Immature natural killer cell (primary cell): ENCODE results near the gene PPP1R13B. TPM values are rescaled to one million over a fixed set of nuclear protein-coding genes. Genes with fewer than 3 reads are reported as not detected.
A peak's percentile ranks its signal among the peaks of the same experiment; 100 is the strongest.
"Not testable (repeated sequence)": the region's sequence is repeated elsewhere in the genome, so short reads cannot be mapped to it uniquely, and the experiment has no call there.

ENCODE experiments used
- DNase-seq, 3 donors: peaks; one replicate each; pipeline ENCODE4 v3.0.0; 2022; ENCODE audit warnings: mixed read lengths in 1 of 3
- H3K27ac Mint-ChIP-seq, 6 donors: one replicate each; pipeline ENCODE4 v1.8.0; 2020; ENCODE audit warnings: mixed read lengths in 6 of 6, mild to moderate bottlenecking in 5 of 6, inconsistent platforms in 4 of 6, moderate library complexity in 3 of 6
- H3K27me3 Mint-ChIP-seq, 3 donors: one replicate each; pipeline ENCODE4 v1.8.0; 2020 to 2021; ENCODE audit warnings: low read depth in 3 of 3, mild to moderate bottlenecking in 3 of 3, mixed read lengths in 3 of 3, moderate library complexity in 3 of 3, inconsistent platforms in 1 of 3
- H3K36me3 Mint-ChIP-seq, 3 donors: one replicate each; pipeline ENCODE4 v1.8.0; 2020; ENCODE audit warnings: mixed read lengths in 3 of 3, inconsistent platforms in 2 of 3, mild to moderate bottlenecking in 2 of 3
- H3K4me1 Mint-ChIP-seq, 2 donors: one replicate each; pipeline ENCODE4 v1.8.0; 2020; ENCODE audit warnings: inconsistent platforms in 2 of 2, mild to moderate bottlenecking in 2 of 2, mixed read lengths in 2 of 2, moderate library complexity in 1 of 2
- H3K4me3 Mint-ChIP-seq, 5 donors: one replicate each; pipeline ENCODE4 v1.8.0; 2020; ENCODE audit warnings: mild to moderate bottlenecking in 5 of 5, mixed read lengths in 5 of 5, inconsistent platforms in 3 of 5, moderate library complexity in 3 of 5
- H3K9me3 Mint-ChIP-seq, 6 donors: one replicate each; pipeline ENCODE4 v1.8.0; 2020; ENCODE audit warnings: mild to moderate bottlenecking in 6 of 6, mixed read lengths in 6 of 6, inconsistent platforms in 4 of 6, moderate library complexity in 3 of 6
- polyA plus RNA-seq, 3 donors: library from polyadenylated mRNA; unstranded; fragments of 300-500 nt; fragmentation: Illumina TruSeq; gene quantifications; one replicate each; pipeline ENCODE4 v1.2.3, GENCODE V29; 2021

The PPP1R13B gene
- polyA plus RNA-seq, 3 donors from 2014 or later = 0.85 to 6.7 (median 4.1) TPM

DNA sequence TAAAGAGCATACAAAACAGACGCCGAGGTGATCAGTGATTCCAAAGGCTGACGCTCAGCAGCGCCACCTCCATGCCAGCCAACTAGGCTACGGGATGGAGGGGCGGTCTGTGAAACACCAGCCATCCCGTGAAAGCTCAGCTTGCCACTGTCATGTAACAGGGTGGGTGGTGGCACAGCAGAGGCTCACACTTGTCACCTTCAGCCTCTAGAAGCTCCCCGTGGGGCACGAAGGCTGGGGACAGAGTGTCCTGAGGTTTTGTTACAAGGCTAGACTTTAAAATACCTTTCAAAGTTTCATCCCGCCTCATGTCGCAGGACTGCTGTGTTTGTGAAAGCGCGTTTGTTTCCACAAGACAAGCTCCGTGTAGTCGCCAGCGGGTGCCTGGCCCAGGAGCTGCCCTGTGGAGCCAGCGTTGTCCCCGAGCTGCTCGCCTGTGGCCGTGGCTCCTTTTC lies 152.8 kb downstream of the PPP1R13B start:
- no peak for DNase-seq
- Mint-ChIP-seq H3K4me3 (no peak overlapping the region), H3K4me1 (peaks cover 2 to 21% of the 10 kb centered on the region in 2 donors), H3K9me3 (no peaks in the 10 kb centered on the region), H3K27me3 (peaks cover 0 to 2% (median 0%) of the 10 kb centered on the region in 3 donors), H3K36me3 (peaks cover 0 to 5% (median 0%) of the 10 kb centered on the region in 3 donors), H3K27ac (no peak overlapping the region)

DNA sequence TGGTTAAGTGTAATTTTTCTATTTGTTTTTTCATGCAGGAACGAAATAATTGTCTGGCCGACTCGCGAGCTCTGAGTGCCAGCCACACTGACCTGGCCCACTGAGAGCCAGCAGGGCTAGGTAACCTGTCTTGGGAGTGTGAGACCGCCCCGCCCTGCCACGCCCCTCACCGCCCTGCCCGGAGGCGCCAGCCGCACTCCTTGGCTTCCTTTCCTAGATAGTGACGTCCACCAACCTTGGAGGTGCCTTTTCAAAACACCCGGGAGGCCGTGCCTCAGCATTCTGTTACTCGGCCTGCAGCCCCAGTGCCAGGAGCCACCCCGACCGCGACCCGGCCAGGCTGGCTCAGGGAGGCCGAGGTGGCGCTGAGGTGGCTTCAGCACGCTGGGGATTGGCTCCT lies 153.9 kb downstream of the PPP1R13B start:
- Mint-ChIP-seq H3K36me3 (peaks cover 0 to 8% (median 0%) of the 10 kb centered on the region in 3 donors), H3K4me3 (no peak overlapping the region), H3K27ac (no peak overlapping the region), H3K9me3 (no peaks in the 10 kb centered on the region), H3K4me1 (peaks cover 2 to 24% of the 10 kb centered on the region in 2 donors), H3K27me3 (peaks cover 0 to 2% (median 0%) of the 10 kb centered on the region in 3 donors)
- DNase-seq = no peak

DNA sequence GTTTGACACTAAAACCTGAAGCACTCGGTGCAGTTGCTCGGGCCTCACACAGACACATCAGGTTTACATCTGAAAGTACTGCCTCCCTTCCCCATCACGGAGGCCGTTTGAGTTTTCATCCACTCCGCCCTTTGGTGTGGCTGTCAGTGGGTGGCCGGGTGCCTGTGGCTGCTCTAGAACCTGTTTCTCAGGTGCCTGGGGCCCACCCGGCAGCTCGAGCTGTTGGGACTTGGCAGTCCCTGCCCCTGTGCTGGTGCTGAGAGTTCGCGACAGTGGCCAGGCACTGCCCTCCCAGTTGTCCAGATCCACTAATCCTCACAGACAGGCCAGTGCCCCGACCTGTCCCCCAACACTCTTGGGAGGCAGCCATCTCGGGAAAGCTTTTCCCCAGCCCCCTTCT lies 154.5 kb downstream of the PPP1R13B start:
- H3K36me3 Mint-ChIP-seq = peaks cover 0 to 8% (median 0%) of the 10 kb centered on the region in 3 donors
- H3K27ac Mint-ChIP-seq = no peak overlapping the region
- peaks cover 2 to 24% of the 10 kb centered on the region in 2 donors for H3K4me1 Mint-ChIP-seq
- DNase-seq = no peak
- no peaks in the 10 kb centered on the region for H3K9me3 Mint-ChIP-seq
- no peak overlapping the region for H3K4me3 Mint-ChIP-seq
- peaks cover 0 to 2% (median 0%) of the 10 kb centered on the region in 3 donors for H3K27me3 Mint-ChIP-seq

DNA sequence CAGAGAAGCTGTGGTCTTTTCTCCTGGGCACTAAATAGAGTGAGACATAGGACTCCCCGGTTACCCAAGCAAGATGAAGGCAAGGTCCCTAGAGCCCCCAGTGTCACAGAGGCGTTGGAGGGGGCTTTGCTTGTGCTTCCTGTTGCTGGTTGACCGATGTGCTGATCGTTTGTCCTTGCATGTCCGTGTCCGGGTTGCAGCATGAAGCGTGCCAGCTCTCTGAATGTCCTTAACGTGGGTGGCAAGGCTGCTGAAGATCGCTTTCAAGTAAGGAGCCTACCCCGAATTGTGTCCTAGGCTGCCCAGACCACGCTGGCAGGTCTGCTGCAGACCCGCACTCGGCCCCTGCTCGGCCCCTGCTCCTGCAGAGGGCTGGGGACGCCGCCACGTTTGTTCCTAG lies 155.2 kb downstream of the PPP1R13B start:
- no peaks in the 10 kb centered on the region for H3K9me3 Mint-ChIP-seq
- no peak overlapping the region for H3K27ac Mint-ChIP-seq
- H3K4me1 Mint-ChIP-seq = peaks cover 2 to 24% of the 10 kb centered on the region in 2 donors

DNA sequence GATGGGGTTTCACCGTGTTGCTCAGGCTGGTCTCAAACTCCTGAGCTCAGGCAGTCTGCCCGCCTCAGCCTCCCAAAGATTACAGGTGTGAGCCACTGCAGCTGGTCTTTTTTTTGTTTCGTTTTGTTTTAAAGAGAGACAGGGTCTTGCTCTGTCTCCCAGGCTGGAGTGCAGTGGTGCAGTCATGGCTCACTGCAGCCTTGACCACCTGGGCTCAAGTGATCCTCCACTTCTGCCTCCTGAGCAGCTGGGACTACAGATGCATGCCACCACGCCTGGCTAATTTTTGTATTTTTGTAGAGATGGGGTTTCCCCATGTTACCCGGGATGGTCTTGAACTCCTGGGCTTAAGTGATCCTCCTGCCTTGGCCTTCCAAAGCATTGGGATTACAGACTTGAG lies 155.7 kb downstream of the PPP1R13B start:
- DNase-seq, H3K4me3 Mint-ChIP-seq, H3K27me3 Mint-ChIP-seq, H3K9me3 Mint-ChIP-seq: not testable (repeated sequence)
- Mint-ChIP-seq H3K36me3 (peaks cover 0 to 13% (median 0%) of the 10 kb centered on the region in 3 donors), H3K27ac (peak overlapping the region in 1 of 6 donors; percentile 34), H3K4me1 (peaks cover 2 to 24% of the 10 kb centered on the region in 2 donors)

More for the DNA sequence above, 155.2 kb downstream of the PPP1R13B start:
- Mint-ChIP-seq H3K4me3 (no peak overlapping the region), H3K36me3 (peaks cover 0 to 9% (median 0%) of the 10 kb centered on the region in 3 donors), H3K27me3 (no peaks in the 10 kb centered on the region)
- DNase-seq = no peak

DNA sequence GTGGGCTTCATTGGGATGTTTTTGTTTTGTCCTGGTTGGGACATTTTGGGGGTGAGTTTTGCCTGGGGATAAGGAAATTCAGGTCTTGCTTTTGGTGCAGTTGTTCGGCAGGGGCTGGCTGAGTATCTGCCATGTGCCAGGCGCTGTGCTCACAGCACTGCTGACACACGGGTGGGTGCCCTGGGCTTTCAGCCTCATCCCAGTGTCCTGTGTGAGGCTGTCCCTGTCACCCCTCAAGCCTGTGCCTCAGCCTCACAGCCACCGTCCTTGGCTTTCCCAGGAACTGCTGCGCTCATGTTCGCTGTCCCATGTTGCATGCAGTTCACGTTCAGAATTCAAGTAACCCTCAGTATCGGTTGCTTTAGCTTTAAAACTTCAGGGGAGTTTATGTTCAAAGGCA lies 157.0 kb downstream of the PPP1R13B start:
- H3K27ac Mint-ChIP-seq = peak overlapping the region in 1 of 6 donors; percentile 45
- no peak overlapping the region for H3K4me3 Mint-ChIP-seq
- no peaks in the 10 kb centered on the region for H3K27me3 Mint-ChIP-seq
- H3K4me1 Mint-ChIP-seq = peaks cover 1 to 18% of the 10 kb centered on the region in 2 donors
- H3K36me3 Mint-ChIP-seq = peaks cover 0 to 22% (median 3%) of the 10 kb centered on the region in 3 donors
- DNase-seq = no peak
- H3K9me3 Mint-ChIP-seq = no peaks in the 10 kb centered on the region

DNA sequence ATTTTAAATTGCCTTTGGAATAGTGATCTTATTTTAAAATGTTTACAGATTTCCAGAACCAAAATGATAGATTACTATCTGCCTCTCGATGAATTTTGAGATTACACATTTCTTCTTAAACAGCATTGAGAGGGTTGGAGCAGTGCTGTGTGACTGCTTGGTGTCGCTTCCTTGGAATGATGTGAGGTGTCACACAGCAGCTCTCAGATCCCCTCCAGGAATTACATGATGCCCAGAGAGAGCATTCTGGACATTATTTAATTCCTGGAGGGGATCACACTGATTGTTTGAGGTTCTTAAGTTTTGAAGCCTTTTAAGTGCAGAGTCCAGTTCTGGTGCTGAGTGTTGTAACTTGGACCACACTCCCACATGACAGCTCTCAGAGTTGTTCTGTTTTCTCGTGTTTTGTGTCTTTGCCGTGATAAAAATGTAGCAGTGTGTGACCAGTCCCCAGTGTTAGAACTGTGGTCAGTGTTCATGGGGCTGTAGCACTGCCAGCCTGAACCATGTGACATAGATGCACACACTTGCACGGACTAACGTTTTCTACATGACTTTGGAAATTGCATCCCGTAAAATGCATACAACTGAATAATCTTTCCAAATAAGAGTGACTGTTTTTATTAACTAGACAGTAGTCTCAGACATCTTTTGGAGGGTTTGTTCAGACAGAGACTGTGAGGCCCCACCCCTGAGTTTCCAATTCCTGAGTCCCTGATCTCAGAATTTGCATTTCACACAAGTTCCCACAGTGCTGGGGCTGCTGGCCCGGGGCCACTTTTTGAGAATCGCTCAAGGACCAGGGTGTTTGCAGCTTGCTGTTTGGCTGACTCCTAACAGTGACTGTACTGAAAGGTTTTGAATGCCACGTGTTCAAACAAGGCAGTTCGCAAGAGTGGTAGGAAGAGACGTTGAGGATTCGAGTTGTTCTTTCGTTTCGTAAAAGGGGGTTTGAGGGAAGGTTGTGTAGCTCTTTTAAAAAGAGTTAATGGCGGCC lies 158.2 kb downstream of the PPP1R13B start:
- DNase-seq = no peak
- Mint-ChIP-seq H3K27me3 (no peaks in the 10 kb centered on the region), H3K4me1 (peaks cover 0 to 15% of the 10 kb centered on the region in 2 donors), H3K4me3 (no peak overlapping the region), H3K36me3 (peaks cover 0 to 22% (median 3%) of the 10 kb centered on the region in 3 donors), H3K27ac (no peak overlapping the region), H3K9me3 (no peaks in the 10 kb centered on the region)

DNA sequence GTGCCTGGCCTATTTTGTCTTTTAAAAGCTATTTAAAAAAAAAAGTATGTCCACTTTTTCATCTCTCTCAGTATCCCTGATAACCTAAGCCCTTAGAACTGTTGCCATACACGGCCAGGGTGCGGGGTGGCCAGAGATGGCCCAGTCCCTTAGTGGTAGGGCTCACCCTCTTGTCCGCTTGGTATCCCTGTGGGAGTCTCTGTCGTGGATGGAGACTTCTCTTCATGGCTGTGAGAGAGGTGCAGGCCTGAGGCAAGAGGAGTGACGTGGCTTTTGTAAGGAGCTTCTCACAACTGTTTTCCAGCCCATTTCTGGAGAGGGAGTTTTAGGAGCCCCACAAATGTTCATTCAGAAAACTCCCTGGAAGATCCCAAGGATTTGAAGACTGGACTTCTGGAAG lies 158.9 kb downstream of the PPP1R13B start:
- peaks cover 0 to 25% (median 3%) of the 10 kb centered on the region in 3 donors for H3K36me3 Mint-ChIP-seq
- H3K27ac Mint-ChIP-seq = no peak overlapping the region
- H3K27me3 Mint-ChIP-seq = peaks cover 0 to 1% (median 0%) of the 10 kb centered on the region in 3 donors
- peaks cover 0 to 15% of the 10 kb centered on the region in 2 donors for H3K4me1 Mint-ChIP-seq
- no peak for DNase-seq
- no peaks in the 10 kb centered on the region for H3K9me3 Mint-ChIP-seq
- H3K4me3 Mint-ChIP-seq = no peak overlapping the region

DNA sequence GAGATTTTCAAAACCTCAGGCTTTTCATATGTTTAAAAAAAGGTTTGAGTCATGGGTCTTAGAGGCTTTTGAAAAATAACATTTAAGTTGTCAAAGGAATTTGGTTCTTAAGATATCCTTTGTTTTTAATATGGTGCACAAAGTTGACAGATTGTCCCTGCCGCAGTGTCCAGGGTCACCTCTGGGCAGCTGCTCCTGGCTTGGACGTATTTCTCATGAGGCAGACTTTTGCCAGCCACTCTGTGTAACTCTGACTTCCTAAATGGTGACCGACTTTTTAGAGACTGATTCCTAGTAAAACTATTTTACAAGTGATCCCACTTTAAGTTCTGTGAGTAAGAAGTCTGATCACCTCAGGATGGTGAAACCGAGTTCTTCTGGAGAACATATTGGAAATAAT lies 159.7 kb downstream of the PPP1R13B start:
- Mint-ChIP-seq H3K27me3 (peaks cover 0 to 1% (median 0%) of the 10 kb centered on the region in 3 donors), H3K4me1 (peaks cover 0 to 15% of the 10 kb centered on the region in 2 donors), H3K36me3 (peaks cover 0 to 32% (median 3%) of the 10 kb centered on the region in 3 donors), H3K9me3 (no peaks in the 10 kb centered on the region), H3K4me3 (no peak overlapping the region), H3K27ac (no peak overlapping the region)
- DNase-seq = no peak

DNA sequence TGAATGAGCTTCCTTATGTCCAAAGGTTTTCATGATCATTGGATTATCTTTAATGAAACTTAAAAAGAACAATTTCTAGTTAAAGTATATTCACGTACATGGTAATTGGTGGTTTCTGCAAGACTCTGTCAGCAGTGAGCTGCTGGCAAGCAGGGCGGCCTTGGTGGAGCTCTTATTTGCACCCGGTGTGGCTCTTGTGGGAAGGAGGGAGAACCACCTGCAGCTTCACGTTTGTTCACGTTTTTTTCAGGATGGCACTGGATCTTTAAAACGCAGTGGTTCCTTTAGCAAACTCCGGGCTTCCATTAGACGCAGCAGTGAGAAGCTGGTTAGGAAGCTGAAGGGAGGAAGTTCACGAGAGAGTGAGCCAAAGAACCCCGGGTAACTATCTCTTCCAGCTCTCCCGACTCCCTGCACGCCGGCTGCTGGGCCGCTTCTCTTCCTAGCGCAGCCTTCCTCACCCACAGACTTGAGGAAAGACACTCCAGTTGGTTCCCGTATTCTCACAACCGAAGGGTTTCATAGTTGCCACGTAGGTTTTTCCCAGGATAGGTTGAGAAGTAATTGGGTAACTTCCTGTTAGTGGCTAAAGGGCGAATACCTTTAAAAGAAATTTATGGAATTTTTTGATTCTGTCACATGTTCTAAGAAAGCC lies 160.4 kb downstream of the PPP1R13B start:
- no peaks in the 10 kb centered on the region for H3K9me3 Mint-ChIP-seq
- H3K27me3 Mint-ChIP-seq = peaks cover 0 to 1% (median 0%) of the 10 kb centered on the region in 3 donors
- peaks cover 0 to 15% of the 10 kb centered on the region in 2 donors for H3K4me1 Mint-ChIP-seq
- DNase-seq = no peak
- H3K36me3 Mint-ChIP-seq = peaks cover 0 to 32% (median 3%) of the 10 kb centered on the region in 3 donors
- H3K27ac Mint-ChIP-seq = no peak overlapping the region
- H3K4me3 Mint-ChIP-seq = no peak overlapping the region

DNA sequence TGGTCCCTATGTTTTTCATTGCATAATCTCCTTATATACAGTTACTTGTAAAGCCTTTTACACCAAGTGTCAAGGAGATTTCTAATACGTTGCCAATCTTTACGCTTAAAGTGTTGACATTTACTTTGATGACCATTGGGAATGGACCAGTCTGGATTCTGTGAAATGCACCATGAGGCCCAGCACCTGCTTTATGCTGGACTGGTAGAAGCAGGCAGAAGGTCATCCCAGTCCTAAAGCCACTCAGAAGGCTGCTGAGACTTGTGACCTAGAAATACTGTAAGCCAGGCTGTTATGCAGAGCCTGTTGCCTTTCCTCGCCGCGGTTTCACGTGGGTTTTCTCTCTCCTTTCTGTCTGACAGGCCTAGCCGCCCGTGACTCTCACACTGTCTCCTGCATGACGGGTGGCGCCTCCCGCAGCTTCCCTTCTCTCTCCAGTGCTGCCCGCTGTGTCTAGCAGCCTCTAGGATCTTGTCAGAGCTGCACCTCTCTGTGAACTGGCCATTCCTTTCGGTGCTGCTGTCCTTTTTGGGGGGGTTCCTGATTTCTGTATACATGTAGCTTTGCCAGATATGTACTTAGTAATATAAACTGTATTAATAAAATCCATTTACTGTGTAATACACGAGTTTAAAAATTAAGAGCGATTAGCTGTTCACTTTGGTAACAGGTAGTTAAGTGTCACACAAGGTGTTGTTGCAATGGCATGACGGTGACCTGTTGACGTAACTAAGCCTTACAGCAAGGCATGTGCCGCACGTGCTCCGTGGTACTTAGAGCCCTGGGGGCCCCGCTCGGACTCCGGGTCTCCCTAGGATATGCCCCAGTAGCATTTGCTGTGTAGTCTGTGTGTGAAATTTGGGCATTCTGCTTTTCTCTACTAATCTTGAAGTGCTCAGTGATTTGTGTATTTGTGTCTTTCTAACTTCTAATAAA lies 161.8 kb downstream of the PPP1R13B start:
- Mint-ChIP-seq H3K4me1 (peaks cover 0 to 14% of the 10 kb centered on the region in 2 donors), H3K4me3 (no peak overlapping the region), H3K27ac (peak overlapping the region in 1 of 6 donors; percentile 37), H3K36me3 (peaks cover 0 to 39% (median 6%) of the 10 kb centered on the region in 3 donors), H3K27me3 (peaks cover 0 to 1% (median 0%) of the 10 kb centered on the region in 3 donors), H3K9me3 (no peaks in the 10 kb centered on the region)
- DNase-seq = no peak

DNA sequence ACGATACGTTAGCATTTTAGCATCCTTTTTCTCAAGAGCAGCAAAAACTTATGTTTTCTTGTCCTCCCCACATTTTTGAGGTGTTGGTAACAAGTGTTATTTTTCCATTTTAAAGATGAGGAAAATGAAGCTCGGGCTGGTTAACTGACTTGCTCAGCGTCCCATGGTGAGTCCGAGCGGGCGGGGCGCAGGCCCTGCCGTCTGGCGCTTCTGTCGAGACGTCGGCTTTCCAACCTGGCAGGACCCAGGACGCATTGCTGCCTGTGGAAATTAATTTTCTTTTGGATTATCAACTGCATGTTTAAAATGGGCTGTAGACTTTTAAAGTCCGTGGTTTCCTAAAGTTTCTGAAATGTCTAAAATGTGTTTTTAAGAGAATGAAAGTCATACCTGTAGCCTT lies 162.5 kb downstream of the PPP1R13B start:
- Mint-ChIP-seq H3K27ac (no peak overlapping the region), H3K36me3 (peaks cover 0 to 42% (median 12%) of the 10 kb centered on the region in 3 donors), H3K4me1 (peaks cover 0 to 9% of the 10 kb centered on the region in 2 donors), H3K9me3 (no peaks in the 10 kb centered on the region), H3K4me3 (no peak overlapping the region), H3K27me3 (peaks cover 0 to 1% (median 0%) of the 10 kb centered on the region in 3 donors)
- no peak for DNase-seq

DNA sequence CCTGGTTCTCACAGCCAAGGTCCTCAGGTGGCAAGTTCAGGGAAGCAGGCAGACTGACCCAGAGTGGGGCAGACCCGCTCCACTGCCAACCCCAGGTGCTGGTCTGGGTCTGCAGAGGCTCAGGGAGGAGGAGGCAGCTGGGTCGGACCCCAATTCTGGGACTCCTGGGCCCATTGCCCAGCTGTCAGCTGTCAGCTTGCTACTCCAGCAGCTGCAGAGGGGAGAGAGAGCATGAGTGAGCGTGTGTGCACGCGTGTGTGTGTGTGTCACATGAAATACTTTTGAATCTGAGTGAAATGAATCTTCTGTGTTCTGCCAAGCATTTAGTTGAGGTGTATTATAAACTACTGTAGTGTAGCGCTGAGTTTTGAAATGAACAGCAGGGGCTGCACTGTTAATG lies 162.9 kb downstream of the PPP1R13B start:
- H3K27ac Mint-ChIP-seq = peak overlapping the region in 1 of 6 donors; percentile 28
- H3K27me3 Mint-ChIP-seq = peaks cover 0 to 1% (median 0%) of the 10 kb centered on the region in 3 donors
- no peak for DNase-seq
- H3K36me3 Mint-ChIP-seq = peaks cover 0 to 44% (median 15%) of the 10 kb centered on the region in 3 donors
- H3K4me3 Mint-ChIP-seq = no peak overlapping the region
- no peaks in the 10 kb centered on the region for H3K9me3 Mint-ChIP-seq
- peaks cover 0 to 10% of the 10 kb centered on the region in 2 donors for H3K4me1 Mint-ChIP-seq
